K562 (cell line): Measurements from ENCODE around the gene TXNRD2. TPM values are rescaled to one million over a fixed set of nuclear protein-coding genes. Genes with fewer than 3 reads are reported as not detected.

Experiments used
- BHLHE40 ChIP-seq: IDR thresholded peaks from 2 replicates; pipeline ENCODE4 v1.6.1; 2011; ENCODE audit warnings: low read length, improper control_type of control experiment
- GTF2F1 ChIP-seq: IDR thresholded peaks from 2 replicates; pipeline ENCODE4 v1.6.1; 2011; ENCODE audit warnings: low read depth, low read length, improper control_type of control experiment
- HIVEP1 ChIP-seq: fragments of 250-450 bp; sonication (Bioruptor Pico); IDR thresholded peaks from 2 replicates; pipeline ENCODE4 v1.4.0; 2020; ENCODE audit warnings: mild to moderate bottlenecking
- IFI16 ChIP-seq: fragments of 250-450 bp; sonication (Bioruptor Pico); IDR thresholded peaks from 2 replicates; pipeline ENCODE4 v2.1.2; 2022; ENCODE audit warnings: mild to moderate bottlenecking, inconsistent platforms
- KHSRP ChIP-seq: fragments of 450-650 bp; IDR thresholded peaks from 2 replicates; pipeline ENCODE4 v1.6.1; 2017
- MTA3 ChIP-seq: fragments of 450-650 bp; formaldehyde crosslinking; IDR thresholded peaks from 2 replicates; pipeline ENCODE4 v1.6.1; 2017; ENCODE audit warnings: mild to moderate bottlenecking, borderline replicate concordance
- PPARD ChIP-seq: fragments of 250-450 bp; sonication (Bioruptor Pico); IDR thresholded peaks from 2 replicates; pipeline ENCODE4 v1.8.0; 2022; ENCODE audit warnings: inconsistent platforms, mild to moderate bottlenecking, moderate library complexity
- SRF ChIP-seq, 2 experiments: fragments of 250-450, 450-650 bp in 1 of 2; sonication (Bioruptor Pico) in 1 of 2; sonication (generic) in 1 of 2; formaldehyde crosslinking; IDR thresholded peaks; 2 replicates each; pipeline versions ENCODE4 v1.5.0 to v1.5.1; 2020 to 2022; ENCODE audit warnings: mild to moderate bottlenecking in 1 of 2, missing genetic modification reagents in 1 of 2
- TAL1 ChIP-seq: fragments of 450-650 bp; IDR thresholded peaks from 2 replicates; pipeline ENCODE4 v1.6.1; 2016; ENCODE audit warnings: mild to moderate bottlenecking
- THRB ChIP-seq: fragments of 450-650 bp; formaldehyde crosslinking; conservative IDR thresholded peaks from 2 replicates; pipeline ENCODE4 v1.4.0; 2022; ENCODE audit warnings: mild to moderate bottlenecking, missing genetic modification characterization
- ZFP30 ChIP-seq: fragments of 250-450 bp; sonication (Bioruptor Pico); IDR thresholded peaks from 2 replicates; pipeline ENCODE4 v1.8.0; 2022; ENCODE audit warnings: moderate library complexity, mild to moderate bottlenecking, inconsistent platforms, borderline replicate concordance
- ZNF165 ChIP-seq: fragments of 250-450 bp; sonication (Bioruptor Pico); IDR thresholded peaks from 2 replicates; pipeline ENCODE4 v1.4.0; 2020; ENCODE audit warnings: borderline replicate concordance
- ZNF79 ChIP-seq: fragments of 250-450 bp; sonication (Bioruptor Pico); IDR thresholded peaks from 2 replicates; pipeline ENCODE4 v1.4.0; 2020; ENCODE audit warnings: low read depth, mild to moderate bottlenecking, moderate library complexity
- polyA plus RNA-seq, 8 experiments: library from polyadenylated mRNA; depleted of rRNA in 4 of 8; stranded (reverse) in 5 of 8; unstranded in 3 of 8; fragments of >200 nt; fragmentation: Nextera tagmentation in 2 of 8; fragmentation: Illumina TruSeq in 1 of 8; extraction: Ambion mirVana in 2 of 8; extraction: Trizol in 1 of 8; gene quantifications; 2 replicates each; pipeline versions ENCODE4 v1.2.1 to v1.2.3, GENCODE V29; 2011 to 2014; ENCODE audit warnings: inconsistent platforms in 1 of 8, missing spikeins in 1 of 8
- total RNA-seq, 7 experiments: library from RNA; depleted of rRNA in 6 of 7; stranded (reverse); fragments of >200 nt in 6 of 7; fragmentation: Illumina TruSeq in 2 of 7; extraction: Trizol in 2 of 7; gene quantifications; 2 replicates each; pipeline versions ENCODE4 v1.2.1 to v1.2.3, GENCODE V29; 2011 to 2021; ENCODE audit warnings: low replicate concordance in 1 of 7
- TF ChIP-seq, protein P1 (sequence below), 2 experiments: fragments of 450-650 bp; formaldehyde crosslinking in 1 of 2; IDR thresholded peaks; 2 replicates each; pipeline versions ENCODE4 v1.4.0 to v1.6.1; 2014 to 2020; ENCODE audit warnings: mild to moderate bottlenecking in 2 of 2, borderline replicate concordance in 1 of 2, low read depth in 1 of 2
- TF ChIP-seq, protein P2 (sequence below): fragments of 450-650 bp; IDR thresholded peaks from 2 replicates; pipeline ENCODE4 v1.7.1; 2018; ENCODE audit warnings: mild to moderate bottlenecking, low read depth; ENCODE audit not compliant: partially characterized antibody

Gene TXNRD2
- total and polyA plus RNA-seq, 9 of the 15 experiments (the other 6 are each of a cell fraction or from before 2014, with no cell fraction given) = 3.3 to 80.2 (median 49.4) TPM

DNA sequence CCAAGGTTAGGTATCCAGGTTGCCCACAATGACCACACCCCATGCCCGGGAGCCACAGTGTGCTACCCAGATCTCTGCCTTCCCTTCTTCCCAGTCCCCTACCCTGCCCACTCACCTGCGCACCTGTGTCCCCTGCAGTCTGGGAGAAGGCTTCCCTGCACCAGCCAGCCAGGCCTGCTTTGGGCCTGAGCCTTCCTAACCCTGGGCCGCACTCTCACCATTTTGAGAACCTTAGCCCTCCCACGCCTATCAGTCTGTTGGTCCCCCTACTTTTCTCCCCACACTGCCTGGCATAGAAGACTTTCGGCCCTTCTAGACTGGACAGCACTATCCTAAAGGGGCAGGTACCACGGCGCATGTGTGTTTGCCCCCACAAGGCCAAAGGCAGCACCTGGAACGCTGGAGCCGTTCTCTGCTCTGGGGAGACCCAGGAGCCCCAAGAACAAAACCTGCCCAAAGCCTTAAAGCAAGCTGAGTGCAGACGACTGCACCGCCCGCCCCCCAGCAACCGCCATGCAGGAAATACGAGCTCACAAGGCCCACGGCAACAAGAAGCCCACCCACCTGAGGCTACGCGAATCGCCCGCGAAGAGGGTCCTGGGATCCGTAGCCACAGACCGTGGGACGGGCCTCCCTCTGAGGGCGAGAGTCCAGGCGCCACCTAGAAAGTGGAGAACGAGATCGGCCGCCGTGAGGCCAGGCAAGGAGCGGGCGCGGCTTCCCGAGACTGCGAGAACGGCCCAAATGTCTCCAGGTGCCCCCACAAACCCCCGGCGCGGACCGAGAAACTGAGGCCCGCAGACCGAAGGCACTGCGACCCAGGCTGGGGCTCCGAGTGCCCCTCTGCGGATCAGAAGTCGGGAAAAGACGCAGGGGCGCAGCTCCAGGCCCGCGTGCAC, 87.5 kb downstream of the TXNRD2 start (continued):
- TF ChIP-seq IFI16 (CRISPR knock-in tag) (0 out of 2 replicates have a peak, but pooled peaks have one; percentile 19), PPARD (CRISPR knock-in tag) (no peak), ZFP30 (CRISPR knock-in tag) (no peak), ZNF165 (CRISPR knock-in tag) (peak; percentile 68; the same call in 1 of the 2 replicates), TAL1 (no peak), KHSRP (no peak), ZNF79 (0 out of 2 replicates have a peak, but pooled peaks have one; percentile 1), BHLHE40 (peak; percentile 5; the same call in 1 of the 2 replicates), SRF (CRISPR knock-in tag; IDR thresholded peaks at IDR 0.05) (0 out of 4 replicates have a peak, but pooled peaks of 1 of the 2 experiments have one; percentile 38), THRB (CRISPR knock-in tag) (peak; percentile 80), MTA3 (no peak), HIVEP1 (CRISPR knock-in tag) (peak; percentile 87), GTF2F1 (no peak)
- TF ChIP-seq, protein P1, sequence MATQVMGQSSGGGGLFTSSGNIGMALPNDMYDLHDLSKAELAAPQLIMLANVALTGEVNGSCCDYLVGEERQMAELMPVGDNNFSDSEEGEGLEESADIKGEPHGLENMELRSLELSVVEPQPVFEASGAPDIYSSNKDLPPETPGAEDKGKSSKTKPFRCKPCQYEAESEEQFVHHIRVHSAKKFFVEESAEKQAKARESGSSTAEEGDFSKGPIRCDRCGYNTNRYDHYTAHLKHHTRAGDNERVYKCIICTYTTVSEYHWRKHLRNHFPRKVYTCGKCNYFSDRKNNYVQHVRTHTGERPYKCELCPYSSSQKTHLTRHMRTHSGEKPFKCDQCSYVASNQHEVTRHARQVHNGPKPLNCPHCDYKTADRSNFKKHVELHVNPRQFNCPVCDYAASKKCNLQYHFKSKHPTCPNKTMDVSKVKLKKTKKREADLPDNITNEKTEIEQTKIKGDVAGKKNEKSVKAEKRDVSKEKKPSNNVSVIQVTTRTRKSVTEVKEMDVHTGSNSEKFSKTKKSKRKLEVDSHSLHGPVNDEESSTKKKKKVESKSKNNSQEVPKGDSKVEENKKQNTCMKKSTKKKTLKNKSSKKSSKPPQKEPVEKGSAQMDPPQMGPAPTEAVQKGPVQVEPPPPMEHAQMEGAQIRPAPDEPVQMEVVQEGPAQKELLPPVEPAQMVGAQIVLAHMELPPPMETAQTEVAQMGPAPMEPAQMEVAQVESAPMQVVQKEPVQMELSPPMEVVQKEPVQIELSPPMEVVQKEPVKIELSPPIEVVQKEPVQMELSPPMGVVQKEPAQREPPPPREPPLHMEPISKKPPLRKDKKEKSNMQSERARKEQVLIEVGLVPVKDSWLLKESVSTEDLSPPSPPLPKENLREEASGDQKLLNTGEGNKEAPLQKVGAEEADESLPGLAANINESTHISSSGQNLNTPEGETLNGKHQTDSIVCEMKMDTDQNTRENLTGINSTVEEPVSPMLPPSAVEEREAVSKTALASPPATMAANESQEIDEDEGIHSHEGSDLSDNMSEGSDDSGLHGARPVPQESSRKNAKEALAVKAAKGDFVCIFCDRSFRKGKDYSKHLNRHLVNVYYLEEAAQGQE (IDR thresholded peaks at IDR 0.05; ENCODE audit: borderline replicate concordance) = no peak
- TF ChIP-seq, protein P1 (CRISPR knock-in tag; IDR thresholded peaks at IDR 0.05; ENCODE audit: low read depth) = peak; percentile 83; the same call in 1 of the 2 replicates
- TF ChIP-seq, protein P2, sequence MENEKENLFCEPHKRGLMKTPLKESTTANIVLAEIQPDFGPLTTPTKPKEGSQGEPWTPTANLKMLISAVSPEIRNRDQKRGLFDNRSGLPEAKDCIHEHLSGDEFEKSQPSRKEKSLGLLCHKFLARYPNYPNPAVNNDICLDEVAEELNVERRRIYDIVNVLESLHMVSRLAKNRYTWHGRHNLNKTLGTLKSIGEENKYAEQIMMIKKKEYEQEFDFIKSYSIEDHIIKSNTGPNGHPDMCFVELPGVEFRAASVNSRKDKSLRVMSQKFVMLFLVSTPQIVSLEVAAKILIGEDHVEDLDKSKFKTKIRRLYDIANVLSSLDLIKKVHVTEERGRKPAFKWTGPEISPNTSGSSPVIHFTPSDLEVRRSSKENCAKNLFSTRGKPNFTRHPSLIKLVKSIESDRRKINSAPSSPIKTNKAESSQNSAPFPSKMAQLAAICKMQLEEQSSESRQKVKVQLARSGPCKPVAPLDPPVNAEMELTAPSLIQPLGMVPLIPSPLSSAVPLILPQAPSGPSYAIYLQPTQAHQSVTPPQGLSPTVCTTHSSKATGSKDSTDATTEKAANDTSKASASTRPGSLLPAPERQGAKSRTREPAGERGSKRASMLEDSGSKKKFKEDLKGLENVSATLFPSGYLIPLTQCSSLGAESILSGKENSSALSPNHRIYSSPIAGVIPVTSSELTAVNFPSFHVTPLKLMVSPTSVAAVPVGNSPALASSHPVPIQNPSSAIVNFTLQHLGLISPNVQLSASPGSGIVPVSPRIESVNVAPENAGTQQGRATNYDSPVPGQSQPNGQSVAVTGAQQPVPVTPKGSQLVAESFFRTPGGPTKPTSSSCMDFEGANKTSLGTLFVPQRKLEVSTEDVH = no peak
